GM12878 (cell line): Measurements from ENCODE around the gene RAI14. TPM values are rescaled to one million over a fixed set of nuclear protein-coding genes. Genes with fewer than 3 reads are reported as not detected.

Experiments
- ATF2 ChIP-seq: IDR thresholded peaks from 2 replicates; pipeline ENCODE4 v1.6.1; 2012; ENCODE audit warnings: low read length, inconsistent platforms
- EED ChIP-seq: sonication (generic); IDR thresholded peaks from 2 replicates; pipeline ENCODE4 v1.6.1; 2016; ENCODE audit warnings: antibody characterized with exemption, low read depth
- HCFC1 ChIP-seq: fragments of 150-350 bp; IDR thresholded peaks from 2 replicates; pipeline ENCODE4 v1.6.1; 2014; ENCODE audit warnings: low read length
- KAT2A ChIP-seq: conservative IDR thresholded peaks from 2 replicates; pipeline ENCODE4 v1.6.1; 2011; ENCODE audit warnings: low read depth, low read length; ENCODE audit not compliant: control insufficient read depth
- MYC ChIP-seq: IDR thresholded peaks from 2 replicates; pipeline ENCODE4 v1.6.1; 2011; ENCODE audit warnings: mild to moderate bottlenecking, low read length, moderate library complexity, inconsistent platforms; ENCODE audit not compliant: insufficient read depth, insufficient replicate concordance, insufficient read length, severe bottlenecking
- PBX3 ChIP-seq: IDR thresholded peaks from 2 replicates; pipeline ENCODE4 v1.6.1; 2011; ENCODE audit warnings: mild to moderate bottlenecking, low read depth, low read length, moderate library complexity; ENCODE audit not compliant: insufficient replicate concordance
- POLR2AphosphoS2 ChIP-seq: IDR thresholded peaks from 2 replicates; pipeline ENCODE4 v1.6.1; 2011; ENCODE audit warnings: low read depth, mild to moderate bottlenecking, low read length, improper control_type of control experiment, moderate library complexity
- ZBTB40 ChIP-seq: fragments of 450-650 bp; IDR thresholded peaks from 2 replicates; pipeline ENCODE4 v1.6.1; 2016; ENCODE audit warnings: mild to moderate bottlenecking, moderate library complexity, borderline replicate concordance
- ZNF384 ChIP-seq: IDR thresholded peaks from 2 replicates; pipeline ENCODE4 v1.6.1; 2012; ENCODE audit warnings: low read depth, mild to moderate bottlenecking, low read length, improper control_type of control experiment, borderline replicate concordance
- ZZZ3 ChIP-seq: IDR thresholded peaks from 2 replicates; pipeline ENCODE4 v1.6.1; 2011; ENCODE audit warnings: low read depth; ENCODE audit not compliant: control insufficient read depth, insufficient read length
- polyA plus RNA-seq, 11 experiments: library from polyadenylated mRNA; depleted of rRNA in 4 of 11; unstranded in 6 of 11; stranded (reverse) in 5 of 11; fragments of >200 nt; fragmentation: Nextera tagmentation in 4 of 11; fragmentation: Illumina TruSeq in 1 of 11; extraction: Ambion mirVana in 4 of 11; extraction: Trizol in 1 of 11; gene quantifications; 1 replicate in 1 of 11; 2 replicates in 10 of 11; pipeline versions ENCODE4 v1.2.1 to v1.2.3, GENCODE V29; 2011 to 2016; ENCODE audit warnings: inconsistent platforms in 2 of 11, missing spikeins in 2 of 11, low read depth in 1 of 11
- total RNA-seq, 4 experiments: library from RNA; depleted of rRNA in 3 of 4; stranded (reverse); fragments of >200 nt in 3 of 4; fragmentation: Illumina TruSeq in 1 of 4; extraction: Trizol in 1 of 4; gene quantifications; 2 replicates each; pipeline versions ENCODE4 v1.2.1 to v1.2.3, GENCODE V29; 2013 to 2021

Gene RAI14
- total and polyA plus RNA-seq, 10 of the 15 experiments (the other 5 are each of a cell fraction or from before 2014, with no cell fraction given) = 0.18 to 4.6 (median 1.9) TPM

GRCh38 chr5:34834794-34835089 is 178.6 kb downstream of the RAI14 start (continued):
- TF ChIP-seq PBX3 = no peak
- no peak for TF ChIP-seq ZNF384
- no peak for TF ChIP-seq KAT2A
- TF ChIP-seq ZZZ3 = no peak
- no peak for TF ChIP-seq ZBTB40
- no peak for TF ChIP-seq EED
- TF ChIP-seq ATF2 = no peak
- TF ChIP-seq HCFC1 = no peak
- TF ChIP-seq MYC = no peak
- no peak for TF ChIP-seq POLR2AphosphoS2
